Measurements from ENCODE around the gene ANAPC16.

DNA sequence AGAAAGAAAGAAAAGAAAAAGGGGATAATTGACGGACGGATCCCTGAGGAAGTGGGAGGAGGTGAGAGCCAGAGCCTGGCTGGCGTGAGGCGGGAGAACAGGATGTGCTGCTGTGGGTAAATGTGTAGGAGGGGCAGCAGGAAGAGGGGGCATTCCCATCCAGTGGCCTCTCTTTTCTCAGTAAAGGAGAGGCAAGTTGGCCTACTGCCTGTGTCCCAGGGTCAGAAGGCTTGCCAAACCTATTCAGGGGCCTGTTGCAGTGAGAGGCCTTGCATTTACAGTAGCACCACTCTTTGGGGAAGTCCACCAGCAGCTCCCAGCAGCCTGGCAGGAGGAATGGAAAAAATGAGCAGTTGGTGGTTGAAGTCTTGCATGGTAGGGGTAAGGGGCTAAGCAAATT lies 26.9 kb downstream of the ANAPC16 start:
- no peak for TF ChIP-seq CTCF (IDR thresholded peaks at IDR 0.05)
- peak; percentile 58 to 67 for TF ChIP-seq POLR2AphosphoS5 (IDR thresholded peaks at IDR 0.05; ENCODE audit: insufficient read depth in 1 of 2, low read depth in 1 of 2)
